GM10847 (cell line): Measurements from ENCODE around the gene CD52.

Experiments used
- POLR2A ChIP-seq: IDR thresholded peaks from 2 replicates; pipeline ENCODE4 v1.6.1; 2011; ENCODE audit not compliant: insufficient read length; ENCODE audit errors: extremely low read depth

The CD52 gene

DNA sequence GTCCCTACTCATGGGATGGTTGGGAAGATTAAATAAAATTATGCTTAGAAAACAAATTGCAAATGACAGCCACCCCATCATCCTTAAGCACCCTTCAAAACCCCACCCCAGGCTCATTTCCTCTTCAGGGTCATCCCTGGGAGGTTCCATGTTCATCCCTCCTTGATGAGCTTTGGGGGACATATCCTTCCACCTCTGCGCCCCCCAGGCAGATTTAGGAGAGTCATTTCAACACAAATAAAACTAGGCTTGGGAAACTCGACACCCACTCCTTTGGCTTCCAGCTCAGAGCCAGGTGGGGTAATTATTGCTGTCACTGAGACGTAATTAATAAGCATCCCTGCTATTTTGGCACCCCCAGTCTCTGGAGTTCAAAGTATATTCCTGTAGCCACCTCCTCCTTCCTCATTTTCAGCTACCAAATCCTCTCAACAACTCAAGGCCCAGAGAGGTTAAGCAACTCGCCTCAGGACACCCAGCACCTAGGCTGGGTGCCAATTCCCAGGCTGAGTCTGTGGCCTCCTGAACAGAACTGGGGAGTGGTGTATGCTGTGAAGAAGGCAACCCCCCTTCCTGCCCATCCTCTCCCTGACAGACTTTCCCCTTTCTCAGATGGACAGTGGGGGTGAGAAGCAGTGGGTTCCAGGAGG is 35.6 kb downstream of the CD52 start:
- no peak for TF ChIP-seq POLR2A

DNA sequence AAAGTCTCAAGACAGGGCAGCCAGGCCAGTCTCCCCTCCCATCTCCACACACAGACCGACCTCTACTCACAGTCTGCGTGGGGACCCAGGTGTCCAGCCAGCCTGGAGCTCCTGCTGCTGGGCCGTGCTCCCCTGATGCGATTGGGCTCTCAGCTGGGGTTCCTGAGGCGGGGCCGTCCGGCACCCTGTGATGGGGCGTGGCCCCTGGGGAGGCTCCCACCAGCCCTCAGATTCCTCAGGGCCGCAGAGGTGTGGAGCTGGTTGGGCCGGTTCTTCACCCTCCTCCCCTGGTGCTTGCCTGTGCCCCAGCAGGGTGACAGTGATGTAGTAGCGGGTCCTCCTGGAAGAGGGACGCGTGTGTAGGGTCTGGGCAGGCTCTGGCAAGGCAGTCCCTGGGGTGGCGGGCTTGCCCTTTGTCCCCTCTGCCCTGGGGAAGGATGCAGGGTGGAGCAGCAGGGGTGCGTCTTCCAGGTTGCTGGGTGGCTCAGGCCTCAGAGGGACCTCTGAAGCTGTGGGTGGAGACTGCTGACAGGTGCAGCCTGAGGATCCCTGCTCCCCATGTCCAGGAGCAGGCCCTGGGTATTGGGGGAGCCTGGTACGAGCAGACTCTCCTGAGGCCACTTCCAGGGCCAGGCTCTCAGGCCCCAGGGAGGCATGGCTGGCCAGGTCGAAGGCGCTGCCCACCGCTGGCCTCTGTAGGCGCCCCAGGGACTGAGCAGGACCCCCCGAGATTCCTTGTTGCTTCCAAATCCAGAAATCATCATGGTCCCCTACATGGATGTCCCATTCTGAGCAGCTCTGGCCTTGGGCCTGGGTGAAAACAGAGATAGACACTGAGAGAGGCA is 36.4 kb downstream of the CD52 start, which contains the start of gene CRYBG2:
Gene CRYBG2 (minus strand): TSS at position 155 of the 845 bp plus-strand sequence. CDS start 7,473 bp downstream, outside the sequence.
- TF ChIP-seq POLR2A, result no peak

- TF ChIP-seq POLR2A, result no peak
Measured at GRCh38 chr1:26354972-26355371, 37.2 kb downstream of the CD52 start.

DNA sequence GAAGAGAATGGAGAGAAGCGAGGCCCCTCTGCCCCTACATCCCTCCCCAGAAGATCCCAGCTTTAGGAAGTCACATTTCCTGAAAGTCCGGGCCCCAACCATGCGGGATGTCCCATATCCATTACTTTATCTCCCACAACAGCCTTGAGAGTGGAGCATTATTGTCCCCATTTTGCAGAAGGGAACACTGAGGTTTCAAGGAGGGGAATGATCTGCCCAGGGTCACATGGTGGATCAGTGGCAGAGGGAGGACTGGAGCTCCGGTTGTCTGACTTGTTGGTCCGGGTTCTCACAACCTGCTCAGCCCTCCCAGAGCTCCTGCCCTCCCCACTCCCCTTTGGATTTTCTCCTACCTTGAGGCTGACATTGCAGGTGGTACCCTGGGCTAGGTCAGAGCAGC is 38.3 kb downstream of the CD52 start:
- no peak for TF ChIP-seq POLR2A

DNA sequence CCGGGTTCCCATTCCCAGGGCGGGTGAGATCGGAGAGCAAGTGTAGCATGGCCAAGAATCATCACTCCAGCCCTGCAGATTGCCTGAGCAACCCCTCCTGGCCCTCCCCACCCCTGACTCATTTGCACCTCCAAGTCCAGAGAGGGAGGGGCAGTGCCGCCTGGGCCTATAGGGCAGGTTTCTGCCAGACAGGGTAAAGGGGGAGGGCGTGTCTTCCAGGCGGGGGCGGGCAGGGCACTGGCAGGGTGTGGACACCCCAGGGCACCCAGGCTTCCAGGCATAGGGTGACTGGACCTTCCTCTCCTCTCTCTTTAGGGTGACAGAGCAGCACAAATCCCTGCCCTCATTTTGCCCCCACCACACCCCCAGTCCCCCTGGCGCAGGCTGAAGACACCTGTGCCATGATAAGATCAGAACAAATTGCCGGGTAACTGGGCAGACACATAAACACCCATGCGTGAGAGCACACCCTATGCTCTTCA is 39.4 kb downstream of the CD52 start:
- TF ChIP-seq POLR2A, result no peak

- no peak for TF ChIP-seq POLR2A
Measured at GRCh38 chr1:26358411-26359384, 40.9 kb downstream of the CD52 start.

GRCh38 chr1:26359981-26360806 is 42.4 kb downstream of the CD52 start:
- no peak for TF ChIP-seq POLR2A

GRCh38 chr1:26360807-26361604 is 43.2 kb downstream of the CD52 start:
- TF ChIP-seq POLR2A, result no peak

GRCh38 chr1:26361605-26362122 is 43.9 kb downstream of the CD52 start:
- TF ChIP-seq POLR2A, result no peak

DNA sequence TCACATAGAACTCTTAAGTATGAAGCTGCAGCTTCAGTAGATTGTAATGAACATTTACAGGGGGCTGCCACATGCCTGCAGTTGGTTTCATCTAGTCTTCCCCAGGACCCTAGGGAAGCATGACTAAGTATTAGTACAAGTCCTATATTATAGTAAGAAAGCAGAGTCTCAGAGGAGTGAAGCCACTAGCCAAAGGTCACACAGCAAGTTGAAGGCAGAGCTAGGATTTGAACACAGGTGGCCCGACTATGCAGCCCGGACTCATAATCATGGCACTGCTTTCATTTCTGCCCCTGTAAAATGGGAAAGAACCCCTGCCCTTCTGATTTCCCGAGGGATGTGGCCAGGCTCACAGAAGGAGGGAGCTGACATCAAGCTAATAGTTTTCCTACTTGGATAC is 44.6 kb downstream of the CD52 start:
- no peak for TF ChIP-seq POLR2A

DNA sequence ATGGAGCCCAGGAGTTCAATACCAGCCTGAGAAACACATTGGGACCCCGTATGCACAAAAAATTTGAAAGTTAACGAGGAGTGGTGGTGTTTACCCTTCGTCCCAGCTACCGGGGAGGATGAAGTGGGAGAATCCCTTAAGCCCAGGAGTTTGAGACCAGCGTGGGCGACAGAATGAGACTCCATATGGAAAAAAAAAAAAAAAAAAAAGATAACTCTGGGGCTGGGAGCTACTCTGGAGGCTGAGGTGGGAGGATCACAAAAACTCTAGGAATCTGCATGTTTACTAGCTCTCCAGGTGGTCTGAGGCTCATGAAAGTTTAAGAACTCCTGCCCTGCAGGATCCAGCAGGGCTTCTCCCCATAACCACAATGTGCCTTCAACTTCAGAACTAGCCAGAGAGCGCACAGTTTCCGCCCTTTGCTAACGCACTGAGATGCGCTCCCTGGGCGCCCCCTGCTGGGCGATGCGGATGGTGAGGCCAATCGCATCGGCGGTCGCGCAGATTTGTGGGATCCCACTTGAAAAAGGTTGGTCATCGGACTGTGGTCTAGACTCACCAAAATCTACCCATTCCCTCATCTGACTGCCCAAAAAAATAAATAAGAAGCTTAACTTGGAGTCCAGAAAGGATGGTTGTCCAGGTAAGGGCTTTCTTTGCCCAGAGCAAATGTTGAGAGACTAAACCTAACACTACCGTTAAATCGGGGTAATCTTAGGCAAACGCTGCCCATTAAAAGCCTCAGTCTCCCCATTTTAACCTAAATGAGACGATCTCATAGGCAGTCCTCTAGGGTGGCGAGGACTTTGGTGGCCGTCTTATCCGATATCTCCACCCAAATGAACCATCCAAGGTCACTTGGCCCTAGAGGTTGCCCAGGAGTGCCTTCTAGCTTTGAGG is 46.0 kb downstream of the CD52 start:
- no peak for TF ChIP-seq POLR2A

- TF ChIP-seq POLR2A, result no peak
Measured at GRCh38 chr1:26364956-26365355, 47.2 kb downstream of the CD52 start.
